DMS 273 treated with DMSO at 0.1 percent for 48 hours (cell line): Measurements from ENCODE around the gene PDE9A.

Experiments
- DNase-seq: peaks from one replicate; lab custom pipeline; 2025; lab: John Stamatoyannopoulos, UW

Gene PDE9A

DNA sequence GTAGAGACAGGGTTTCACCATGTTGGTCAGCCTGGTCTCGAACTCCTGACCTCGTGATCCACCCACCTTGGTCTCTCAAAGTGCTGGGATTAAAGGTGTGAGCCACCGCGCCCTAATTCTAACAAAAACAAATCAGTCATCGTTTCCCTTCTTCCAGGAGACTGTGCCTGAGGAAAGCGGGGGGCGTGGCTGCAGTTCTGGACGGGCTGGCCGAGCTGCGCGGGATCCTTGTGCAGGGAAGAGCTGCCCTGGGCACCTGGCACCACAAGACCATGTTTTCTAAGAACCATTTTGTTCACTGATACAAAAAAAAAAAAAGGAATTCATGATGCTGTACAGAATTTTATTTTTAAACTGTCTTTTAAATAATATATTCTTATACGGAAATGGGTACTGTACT is 121.7 kb downstream of the PDE9A start:
- no peak for DNase-seq

DNA sequence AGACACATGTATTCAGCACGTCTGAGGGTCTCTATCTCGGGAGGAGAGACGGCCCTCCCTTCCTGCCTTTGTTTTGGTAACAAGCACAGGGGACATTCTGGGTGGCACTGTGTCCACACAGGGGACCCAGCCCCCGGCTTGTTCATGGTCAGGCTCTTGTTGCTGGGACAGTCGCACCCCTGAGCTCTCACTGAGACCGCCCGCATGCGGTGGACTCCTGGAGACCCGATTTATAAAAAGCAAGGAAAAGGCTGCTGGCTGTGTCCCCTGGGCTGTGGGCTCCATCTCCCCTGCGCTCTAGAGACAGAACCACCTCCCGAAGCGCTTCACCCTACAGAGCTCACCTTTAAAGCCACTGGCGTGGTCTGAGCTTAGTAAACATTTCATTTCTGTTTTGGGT is 122.5 kb downstream of the PDE9A start:
- no peak for DNase-seq

DNA sequence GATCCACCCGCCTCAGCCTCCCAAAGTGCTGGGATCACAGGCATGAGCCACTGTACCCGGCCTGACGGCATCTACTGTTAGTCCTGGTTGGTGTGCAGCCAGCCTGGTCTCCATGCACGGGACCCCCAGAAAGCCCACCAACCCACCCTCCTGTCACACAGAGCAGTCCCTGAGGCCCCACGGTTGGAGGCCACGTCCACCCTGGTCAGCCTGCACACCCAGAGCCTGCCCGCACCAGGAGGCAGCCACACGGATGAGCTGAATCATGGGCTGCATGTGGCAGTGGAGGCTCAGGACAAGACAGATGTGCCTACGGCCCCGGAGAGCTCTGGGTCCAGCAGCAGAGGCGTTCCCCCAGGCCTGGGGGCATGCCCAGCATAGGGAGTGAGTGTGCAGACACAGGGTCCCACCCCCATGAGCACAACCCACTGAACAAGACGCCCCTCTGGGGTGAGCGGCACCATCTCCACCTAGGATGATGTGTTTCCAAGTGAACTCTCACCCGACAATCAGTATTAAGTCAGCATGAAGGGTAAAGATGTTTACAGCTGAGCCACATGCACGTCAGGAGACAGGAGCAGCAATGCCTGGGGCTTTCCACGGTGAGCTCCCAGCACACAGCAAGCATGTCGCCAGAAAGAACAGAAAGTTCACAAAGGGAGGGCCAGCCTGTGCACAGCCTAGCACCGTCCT is 123.8 kb downstream of the PDE9A start:
- DNase-seq: no peak

DNA sequence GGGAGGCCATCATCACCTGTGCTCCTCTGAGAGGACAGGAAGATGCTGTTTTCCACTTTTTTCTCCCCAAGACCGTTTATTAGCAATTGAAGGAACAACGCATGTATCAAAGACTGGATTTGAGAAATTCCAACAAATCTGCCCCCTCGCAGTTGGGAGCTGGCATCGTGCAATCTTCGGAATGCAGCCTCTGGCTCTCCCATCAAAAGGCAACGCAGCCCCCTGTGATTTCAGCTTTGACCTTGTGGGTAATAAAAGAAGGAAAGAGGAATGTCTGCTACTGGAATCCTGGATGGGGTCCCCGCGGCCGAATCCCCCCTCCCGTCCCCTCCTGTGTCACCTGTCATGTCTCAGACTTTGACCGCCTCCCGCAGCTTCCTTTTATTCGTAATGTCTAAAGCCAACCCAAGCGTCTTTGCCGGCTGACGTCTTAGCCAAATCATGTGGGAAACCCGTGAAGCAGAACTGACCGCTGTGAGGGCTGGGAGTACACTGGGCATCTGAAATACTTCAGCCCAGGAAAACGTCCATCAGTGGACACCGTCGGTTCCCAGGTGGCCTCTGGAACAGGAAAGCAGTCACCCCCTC is 124.4 kb downstream of the PDE9A start:
- no peak for DNase-seq

DNA sequence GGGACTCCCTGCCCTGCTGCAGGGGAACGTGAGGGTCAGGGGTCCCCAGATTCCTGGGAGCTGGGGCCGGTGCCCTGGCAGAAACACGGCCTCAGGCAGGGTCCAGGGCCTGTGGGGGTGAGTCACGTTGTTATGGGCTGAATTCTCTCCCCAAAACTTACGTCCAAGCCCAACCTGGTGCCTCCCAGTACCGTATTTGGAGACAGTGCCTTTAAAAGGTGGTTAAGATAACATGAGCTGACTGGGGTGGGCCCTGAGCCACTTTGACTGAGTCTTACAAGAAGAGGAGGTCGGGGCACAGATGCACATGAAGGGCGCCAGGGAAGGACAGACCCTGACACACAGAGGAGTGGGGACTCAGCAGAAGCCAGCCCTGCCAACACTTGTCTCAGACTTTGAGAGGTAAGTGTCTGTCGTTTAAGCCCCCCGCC is 126.0 kb downstream of the PDE9A start:
- no peak for DNase-seq

DNA sequence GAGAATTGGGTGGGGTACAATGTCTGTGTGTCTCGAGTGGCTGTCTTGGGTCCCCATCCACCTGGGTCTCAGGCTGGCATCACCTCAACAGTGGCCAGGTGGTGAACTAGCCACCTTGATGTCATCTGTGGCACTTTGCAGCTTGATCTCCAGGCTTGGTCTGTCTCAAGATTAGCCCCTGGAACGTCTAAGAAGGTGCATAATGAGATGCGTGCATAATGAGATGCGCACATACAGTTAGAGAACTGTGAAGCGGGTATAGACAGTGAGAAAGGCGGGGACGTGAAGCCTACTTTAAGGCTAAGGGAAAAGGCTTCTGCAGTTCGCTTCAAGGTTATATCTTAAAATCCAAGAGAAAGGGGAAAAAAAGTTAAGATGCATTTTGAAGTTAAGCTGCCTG is 127.2 kb downstream of the PDE9A start:
- no peak for DNase-seq

DNA sequence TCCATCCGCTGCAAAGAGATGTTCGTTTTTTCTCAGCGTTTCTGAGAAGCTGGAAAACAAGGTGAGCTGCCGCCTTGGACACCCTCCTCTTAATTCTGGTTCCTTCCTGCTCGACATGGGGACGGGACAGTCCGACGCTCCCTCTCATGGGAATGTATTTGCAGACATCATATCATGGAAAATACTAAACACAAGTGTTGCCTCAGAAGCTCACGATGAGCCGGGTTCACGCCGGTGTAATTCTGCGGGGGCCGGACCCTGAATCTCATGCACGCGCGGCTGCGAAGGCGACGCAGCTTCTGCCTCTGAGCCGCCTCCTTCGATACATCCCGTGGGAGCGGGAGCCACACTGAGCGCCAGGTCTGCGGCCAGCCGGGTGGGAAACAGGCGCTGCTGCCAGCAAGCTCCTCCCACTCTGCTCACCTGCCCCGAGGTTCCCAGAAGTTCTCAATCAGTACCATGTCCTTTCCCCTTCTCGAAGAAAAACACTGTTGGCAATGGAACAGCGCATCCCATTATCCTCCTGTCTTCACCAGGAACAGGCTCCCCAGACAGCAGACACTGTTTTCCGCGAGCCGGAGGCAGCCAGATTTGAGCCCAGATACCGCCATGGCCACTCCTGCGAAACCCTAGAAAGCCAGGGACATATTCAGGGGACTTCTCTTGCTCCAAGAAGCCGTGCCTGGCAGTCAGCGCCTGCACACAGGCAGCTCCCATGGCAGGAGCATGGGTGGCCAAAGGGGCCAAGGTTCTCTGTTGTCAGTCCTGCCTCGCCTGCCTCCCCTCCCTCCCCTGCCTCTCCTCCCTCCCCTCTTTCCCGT is 127.9 kb downstream of the PDE9A start:
- no peak for DNase-seq

DNA sequence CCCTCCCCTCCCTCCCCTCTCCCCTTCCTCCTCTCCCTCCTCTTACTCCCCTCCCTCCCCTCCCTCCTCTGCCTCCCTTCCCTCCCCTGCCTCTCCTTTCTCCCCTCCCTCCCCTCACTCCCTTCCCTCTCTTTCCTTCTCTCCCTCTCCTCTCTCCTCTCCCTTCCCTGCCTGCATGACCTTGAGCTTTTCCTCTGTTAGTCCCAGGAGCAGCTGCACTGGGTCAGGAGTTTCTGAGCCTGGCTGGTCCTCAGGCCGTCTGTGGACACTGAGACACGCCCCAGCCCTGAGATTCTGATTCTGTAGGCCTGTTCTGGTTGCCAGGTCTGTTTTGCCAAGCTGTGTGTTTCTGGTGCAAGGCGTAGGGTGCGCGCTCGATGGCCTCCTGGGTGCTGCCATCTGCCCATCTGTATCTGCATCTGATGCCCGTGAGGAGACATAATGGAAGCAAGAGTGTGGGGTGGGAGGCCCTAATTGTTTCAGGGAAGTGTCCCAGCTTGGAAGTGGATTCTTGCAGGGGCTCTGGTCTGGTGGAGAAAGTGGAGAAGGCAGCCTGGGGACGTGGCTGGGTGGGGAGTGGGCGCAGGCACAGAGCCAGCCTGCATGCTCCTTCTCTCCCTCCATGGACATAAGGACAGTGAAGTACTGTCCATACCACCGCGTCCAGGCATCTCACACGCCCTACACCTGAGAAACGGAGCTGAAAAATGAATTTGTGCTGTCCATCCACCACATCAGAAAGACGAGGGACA is 128.7 kb downstream of the PDE9A start:
- DNase-seq: no peak

DNA sequence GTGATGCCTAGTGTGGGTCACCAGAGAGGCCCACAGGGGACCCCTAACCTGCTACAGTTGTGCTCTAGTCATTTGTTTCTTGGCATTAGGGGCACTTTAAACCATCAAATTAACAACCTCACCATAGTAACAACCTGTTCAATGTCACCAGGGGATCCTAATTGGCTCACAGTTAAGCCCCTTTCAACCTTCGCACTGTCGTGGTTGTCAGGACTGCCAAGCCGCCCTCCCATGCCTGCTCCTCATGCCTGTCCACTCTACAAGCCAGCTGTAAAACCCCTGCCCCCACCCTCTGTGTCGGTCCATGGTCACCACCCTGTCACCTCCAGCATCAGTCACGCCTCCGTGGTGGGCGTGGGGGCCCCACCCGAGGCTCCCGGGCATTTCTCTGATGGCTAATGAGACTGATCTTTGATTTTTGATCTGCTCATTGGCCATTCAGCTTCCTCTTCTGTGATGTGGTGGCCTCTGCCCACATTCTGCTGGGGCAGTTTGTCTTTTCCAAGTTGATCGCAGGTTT is 129.4 kb downstream of the PDE9A start:
- DNase-seq: no peak

DNA sequence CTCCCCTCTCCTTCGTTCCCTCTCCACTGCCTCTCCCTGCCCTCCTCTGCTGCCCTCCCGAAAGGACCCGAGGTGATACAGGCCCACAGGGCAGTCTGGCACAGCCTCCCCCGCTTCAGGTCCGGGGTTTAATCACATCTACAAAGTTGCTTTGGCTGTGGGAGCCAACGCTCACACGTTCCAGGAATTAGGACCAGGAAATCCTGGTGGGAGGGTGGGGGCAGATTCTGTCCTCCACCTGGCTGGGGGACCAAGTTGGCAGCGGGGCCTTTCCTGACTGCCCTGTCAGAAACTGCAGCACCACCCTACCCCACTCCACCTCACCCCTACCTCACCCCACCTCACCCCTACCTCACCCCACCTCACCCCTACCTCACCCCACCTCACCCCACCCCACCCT is 130.9 kb downstream of the PDE9A start:
- DNase-seq: no peak

DNA sequence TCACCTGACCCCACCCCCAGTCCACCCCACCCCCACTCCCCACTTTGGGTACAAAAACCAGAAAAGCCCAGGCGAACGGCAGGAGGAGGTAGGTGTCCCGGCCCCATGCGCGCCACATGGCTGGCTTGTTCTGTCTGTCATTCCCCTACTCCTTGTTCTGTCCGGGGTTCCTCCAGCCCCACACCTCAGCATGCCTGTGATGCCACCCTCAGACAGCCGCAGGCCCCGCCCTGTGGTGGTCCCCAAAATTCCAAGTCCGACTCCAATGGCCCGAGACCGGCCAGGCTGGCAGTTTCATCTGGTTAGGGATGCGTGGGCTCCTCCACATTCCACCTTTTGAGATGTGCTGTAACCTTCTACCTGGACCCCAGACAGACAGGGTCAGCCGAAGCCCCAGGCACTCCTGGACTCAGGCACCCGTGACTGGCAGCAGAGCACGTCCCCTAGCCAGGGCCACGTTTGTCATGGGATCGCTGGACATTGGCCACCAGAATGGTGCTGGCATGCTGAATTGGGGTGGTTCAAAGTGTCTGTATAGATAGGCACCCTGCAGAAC is 131.6 kb downstream of the PDE9A start:
- no peak for DNase-seq

DNA sequence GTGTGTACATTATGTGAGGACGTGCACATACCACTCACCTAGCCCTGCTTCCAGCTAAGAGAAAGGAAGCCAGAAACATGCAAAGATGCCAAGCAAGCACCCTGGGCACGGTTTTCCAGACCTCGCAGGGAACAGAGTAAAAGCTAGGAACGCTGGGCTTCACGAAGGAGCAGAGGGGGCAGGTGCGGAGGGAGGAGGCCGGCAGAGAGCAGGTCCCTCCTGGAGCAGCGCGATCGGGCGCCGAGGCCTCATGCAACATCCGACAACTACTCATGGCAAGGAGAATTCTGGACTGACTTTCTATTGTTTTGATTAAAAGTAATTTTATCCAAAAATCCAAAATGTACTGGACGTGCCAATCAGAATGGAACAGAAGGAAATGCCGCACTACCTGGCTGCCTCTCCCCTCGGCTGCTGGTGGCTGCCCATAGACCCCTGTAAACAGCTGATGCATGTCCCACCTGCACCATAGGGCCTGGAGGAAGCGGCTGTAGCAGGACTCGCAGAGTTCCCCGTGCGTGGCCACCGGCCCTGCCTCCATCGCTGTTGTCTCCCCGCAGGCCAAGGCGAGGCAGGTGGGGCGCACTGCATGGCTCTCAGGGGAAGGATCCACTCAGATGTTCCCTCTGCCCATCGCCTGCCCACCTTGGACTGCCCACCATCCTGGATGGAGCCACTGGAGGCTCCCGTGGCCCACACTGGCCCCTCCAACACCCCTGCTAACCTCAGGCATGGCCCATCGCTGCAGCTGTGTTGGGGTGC is 132.4 kb downstream of the PDE9A start:
- no peak for DNase-seq

DNA sequence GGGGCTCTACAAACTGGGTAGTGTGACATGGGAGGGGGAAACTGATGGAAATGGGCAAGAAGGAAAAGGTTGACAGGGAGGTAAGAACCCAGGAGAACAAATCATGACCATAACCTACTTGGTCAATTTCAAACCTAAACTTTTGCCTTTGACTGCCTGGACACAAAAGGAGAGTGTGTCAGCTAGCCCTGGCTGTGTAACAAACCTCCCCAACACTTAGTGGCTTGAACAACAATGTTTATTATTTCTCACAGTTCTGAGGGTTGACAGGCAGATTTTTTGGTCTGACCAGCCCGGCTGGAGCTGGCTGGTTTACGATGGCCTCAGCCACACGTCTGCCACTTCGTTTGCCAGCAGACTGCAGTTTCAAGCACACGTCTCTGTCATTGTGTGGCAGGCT is 133.5 kb downstream of the PDE9A start:
- no peak for DNase-seq

DNA sequence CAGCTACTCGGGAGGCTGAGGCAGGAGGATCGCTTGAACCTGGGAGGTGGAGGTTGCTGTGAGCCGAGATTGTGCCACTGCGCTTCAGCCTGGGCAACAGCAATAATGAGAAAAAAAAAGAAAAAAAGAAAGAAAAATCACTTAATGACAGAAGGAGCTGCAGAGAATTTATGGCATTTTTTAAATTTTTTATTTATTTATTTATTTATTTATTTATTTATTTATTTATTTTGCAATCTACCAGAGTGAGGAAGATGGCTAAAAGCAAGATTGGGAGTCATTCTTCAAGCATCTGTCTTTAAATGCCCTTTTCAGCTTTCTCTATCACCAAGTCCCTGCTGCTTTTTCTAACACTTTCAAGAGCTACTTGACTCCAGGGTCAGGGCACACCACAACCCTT is 134.2 kb downstream of the PDE9A start:
- DNase-seq: no peak

DNA sequence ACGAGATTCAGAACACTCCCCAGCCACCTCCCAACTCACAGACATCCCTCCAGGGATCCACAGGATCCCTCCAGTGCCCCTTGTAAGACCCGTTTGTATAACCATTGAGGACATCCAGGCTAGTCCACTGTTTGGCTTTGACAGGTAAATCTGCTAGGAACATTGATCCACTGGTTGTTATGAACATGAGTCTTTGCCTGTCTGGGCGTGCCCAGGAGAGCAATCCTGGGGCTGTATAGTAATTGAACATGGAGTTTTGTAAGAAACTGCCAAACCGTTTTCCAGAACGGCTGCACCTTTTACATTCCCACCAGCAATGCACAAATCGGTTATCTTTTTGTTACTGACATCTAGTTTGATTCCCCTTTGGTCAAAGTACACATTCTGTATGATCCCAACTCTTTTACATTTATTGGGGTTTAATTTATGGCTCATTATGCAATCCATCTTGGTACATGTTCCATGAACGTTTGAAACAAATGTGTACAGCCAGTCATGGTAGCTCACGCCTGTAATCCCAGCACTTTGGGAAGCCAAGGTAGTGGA is 137.2 kb downstream of the PDE9A start:
- DNase-seq: no peak

DNA sequence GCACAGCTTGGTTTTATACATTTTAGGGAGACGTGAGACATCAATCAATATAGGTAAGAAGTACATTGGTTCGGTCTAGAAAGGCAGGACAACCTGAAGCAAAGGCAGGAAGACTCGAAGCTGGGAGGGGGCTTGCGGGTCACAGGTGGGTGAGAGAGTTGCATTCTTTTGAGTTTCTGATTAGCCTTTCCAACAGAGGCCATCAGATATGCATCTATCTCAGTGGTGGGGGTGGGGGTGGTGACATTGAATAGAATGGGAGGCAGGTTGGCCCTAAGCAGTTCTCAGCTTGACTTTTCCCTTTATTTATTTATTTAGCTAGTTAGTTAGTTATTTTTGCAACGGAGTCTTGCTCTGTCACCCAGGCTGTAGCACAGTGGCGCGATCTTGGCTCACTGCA is 140.4 kb downstream of the PDE9A start:
- DNase-seq: no peak

DNA sequence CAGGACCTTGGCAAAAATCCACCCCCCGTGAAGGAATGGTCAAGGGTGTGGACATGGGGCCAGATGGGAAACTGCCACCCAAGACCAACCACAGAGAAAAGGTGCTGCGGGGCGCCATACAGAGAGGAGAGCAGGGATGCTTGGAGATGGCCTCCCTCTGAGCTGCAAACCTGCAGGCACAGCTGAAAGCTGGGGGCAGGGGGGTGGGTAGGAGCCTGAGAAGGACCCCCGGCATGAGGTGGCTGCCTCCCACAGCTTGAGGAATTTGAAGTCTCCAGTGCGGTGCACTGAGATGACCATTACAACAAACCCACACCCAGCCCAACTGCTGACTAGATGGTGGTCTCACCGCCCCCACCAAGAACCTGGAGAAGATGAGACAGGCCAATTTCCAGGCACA is 141.1 kb downstream of the PDE9A start:
- no peak for DNase-seq

DNA sequence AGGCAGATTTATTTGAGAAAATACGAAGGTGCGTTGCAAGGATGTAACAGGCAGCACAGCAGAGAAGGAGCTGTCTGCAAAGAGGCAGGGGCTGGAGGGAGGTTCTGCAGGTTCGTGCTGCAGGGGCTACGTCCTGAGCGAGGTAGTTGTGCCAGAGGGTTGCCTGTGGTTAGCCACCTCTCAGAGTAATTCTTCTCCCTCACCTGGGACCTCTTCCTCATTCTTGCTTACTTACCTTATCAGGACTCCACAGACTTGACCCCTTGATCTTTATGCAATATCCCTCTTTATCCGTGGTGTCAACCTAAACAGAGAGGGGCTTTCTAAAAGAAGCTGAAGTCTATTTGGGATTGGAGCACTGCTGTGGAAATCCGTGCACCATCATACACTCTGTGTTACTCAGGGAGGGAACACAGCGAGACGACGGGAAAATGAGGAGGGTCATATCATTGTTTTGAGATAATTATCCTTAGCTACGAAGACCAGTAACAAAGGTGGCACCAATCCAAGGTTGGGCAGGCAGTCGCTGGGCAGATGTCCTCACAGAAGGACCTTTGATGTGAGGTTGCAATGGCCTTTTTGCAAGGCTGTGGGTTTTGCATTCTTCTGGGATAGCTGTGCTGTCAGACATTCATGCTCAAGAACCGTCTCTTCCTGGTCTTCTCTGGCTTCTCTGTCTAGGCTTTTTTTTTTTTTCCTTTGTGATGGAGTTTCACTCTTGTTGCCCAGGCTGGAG is 143.1 kb downstream of the PDE9A start:
- no peak for DNase-seq

DNA sequence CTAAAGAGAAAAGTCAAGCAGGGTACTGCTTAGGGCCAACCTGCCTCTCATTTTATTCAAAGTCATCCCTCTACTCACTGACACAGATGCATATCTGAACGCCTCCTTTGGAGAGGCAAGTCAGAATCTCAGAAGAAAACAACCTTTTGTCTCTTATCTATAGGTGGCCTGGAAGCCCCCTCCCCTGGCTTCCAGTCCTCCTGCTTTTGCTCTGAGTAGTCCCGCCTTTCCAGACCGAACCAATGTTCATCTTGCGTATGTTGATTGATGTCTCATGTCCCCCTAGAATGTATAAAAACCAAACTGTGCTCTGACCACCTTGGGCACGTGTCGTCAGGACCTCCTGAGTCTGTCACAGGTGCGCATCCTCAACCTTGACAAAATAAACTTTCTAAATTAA is 144.1 kb downstream of the PDE9A start:
- no peak for DNase-seq

DNA sequence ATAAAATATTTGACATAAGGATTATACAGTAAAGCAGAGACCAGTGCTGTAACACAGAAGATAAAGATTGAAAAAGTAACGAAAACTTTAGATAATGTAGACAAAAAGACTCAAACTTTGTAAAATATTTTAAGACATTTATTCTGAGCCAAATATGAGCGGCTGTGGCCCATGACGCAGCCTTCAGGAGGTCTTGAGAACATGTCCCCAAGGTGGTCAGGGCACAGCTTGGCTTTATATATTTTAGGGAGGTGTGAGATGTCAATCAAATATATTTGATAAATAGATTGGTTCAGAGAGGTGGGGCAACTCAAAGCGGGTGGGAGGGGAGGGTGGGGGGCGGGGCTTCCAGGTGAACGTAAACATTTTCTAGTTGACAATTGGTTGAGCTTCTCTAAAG is 144.7 kb downstream of the PDE9A start:
- DNase-seq: no peak
